LHCN-M2 (cell line): ENCODE data around the gene HOXD10. TPM values are rescaled to one million over a fixed set of nuclear protein-coding genes. Genes with fewer than 3 reads are reported as not detected.

Experiments used
- DNase-seq: peaks from one replicate; pipeline ENCODE4 v3.0.0-alpha.2; 2012; ENCODE audit warnings: low read depth
- total RNA-seq: library from RNA; depleted of rRNA; stranded (reverse); fragments of >200 nt; gene quantifications from 2 replicates; pipeline ENCODE4 v1.2.3, GENCODE V29; 2014

HOXD10 gene
- total RNA-seq, 1 experiment from 2014 or later: not detected

DNA sequence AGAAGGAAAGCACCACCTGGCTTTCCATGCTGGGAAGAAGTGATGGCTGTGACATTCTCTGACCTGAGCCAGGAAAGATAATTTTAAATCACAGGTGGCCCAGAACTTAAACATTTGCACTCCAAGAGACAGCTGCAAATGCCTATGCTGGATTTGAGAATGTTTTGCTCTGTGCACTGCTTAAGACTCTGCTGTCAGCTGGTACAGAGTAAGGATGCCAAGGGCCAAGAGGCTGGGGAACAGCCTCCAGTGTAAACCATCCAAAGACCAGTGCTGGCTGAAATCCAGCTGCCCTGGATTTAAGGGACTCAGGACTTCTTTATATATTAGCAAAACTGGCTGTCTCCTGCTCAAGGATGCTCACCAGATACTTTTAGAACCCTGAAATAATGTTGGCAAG lies 16.8 kb downstream of the HOXD10 start:
- DNase-seq: no peak

DNA sequence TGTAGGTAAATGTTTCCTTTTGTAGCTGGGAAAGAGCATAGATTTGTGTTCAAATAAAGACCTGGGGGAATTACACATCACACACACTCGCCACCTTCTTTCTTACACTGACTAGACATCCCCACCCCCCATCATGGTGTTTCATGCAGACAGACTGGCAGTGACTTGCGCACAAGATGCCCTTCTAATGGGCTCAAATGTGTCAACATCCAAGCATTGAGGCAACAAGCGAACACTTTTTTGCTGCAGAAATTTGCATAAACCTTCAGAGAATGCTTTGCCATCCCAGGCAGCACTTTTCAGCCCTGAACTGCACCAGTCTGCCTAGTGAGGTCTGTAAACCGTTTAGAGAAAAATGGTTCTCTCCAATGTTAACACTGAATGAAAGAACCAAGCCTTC lies 17.5 kb downstream of the HOXD10 start:
- no peak for DNase-seq

DNA sequence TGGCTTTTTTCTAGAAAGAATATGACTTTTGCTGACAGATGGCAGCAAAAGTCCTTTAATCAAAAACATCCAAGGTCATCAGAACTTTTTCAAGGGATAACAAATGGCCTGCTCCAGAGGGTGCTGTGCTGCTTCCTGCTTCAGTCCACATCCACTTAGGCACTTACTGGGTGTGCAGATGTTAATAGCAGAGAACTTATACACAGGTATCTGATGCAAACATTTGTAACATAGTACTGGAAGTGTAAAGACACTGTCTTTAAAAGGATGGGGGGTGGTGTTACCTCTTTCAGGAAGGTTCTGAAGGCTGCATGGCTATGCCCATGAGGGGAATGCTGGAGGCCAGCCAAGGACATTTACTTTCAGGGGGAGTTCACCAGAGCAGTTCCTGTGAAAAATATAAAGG lies 18.5 kb downstream of the HOXD10 start:
- peak; percentile 26 for DNase-seq

DNA sequence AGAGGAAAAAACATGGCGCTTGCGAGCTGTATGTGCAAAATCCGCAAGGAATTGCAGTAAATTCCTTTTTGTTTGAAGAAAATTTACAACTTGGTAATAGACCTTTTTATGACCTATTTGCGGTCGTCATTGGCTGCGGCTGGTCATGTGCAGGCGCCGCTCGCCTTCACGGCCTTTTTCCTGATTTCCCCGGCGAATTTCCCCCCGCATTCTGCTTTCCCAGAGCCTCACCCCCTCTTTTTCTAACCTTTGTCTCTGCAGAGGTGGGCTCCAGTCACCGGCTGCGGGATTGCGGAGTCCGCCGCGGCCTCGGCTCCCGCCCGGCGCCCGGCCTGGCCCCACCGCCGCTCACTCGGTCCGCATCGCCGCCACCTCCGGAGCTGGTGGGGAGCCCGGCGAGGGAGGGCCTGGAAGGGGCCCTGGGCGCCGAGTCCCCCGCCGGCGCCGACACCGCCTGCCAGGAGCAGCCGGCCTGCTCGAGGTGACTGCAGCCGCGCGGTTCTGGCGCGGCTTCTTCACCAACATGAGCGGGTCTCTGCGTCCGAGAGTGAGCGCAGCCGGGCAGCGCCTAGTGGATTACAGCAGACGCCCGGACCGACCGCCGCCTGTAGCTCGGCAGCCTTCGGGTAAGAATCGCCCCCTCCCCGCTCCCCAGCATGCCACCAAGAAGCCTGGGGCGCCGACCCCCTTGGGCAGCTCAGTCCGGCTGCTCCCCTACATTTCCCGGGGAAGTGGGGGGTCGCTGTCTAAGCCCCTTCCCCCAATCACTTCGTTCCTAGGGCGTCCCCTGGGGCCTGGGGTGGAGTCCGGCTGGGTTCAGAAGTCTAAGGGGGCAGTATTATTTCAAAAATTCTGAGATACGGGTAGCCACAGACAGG lies 20.0 kb downstream of the HOXD10 start:
- DNase-seq: no peak

DNA sequence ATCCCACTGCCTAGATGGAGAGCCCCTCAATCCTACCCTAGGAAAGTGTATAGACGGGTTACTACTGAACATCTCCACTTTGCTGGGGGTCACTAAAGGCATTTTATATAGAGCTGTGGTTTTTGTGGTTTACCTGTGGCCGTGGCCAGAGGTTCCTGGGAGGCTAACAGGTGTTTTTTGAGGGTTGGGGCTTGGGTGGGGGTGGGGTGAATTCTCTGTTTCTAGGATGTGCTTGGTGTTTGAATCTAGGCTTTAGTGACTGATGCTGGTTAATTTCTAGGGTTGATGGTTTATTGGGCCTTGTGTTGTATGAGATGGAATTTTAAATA lies 20.6 kb downstream of the HOXD10 start:
- no peak for DNase-seq

GRCh38 chr2:176137906-176138305 lies 21.3 kb downstream of the HOXD10 start:
- DNase-seq: no peak

- no peak for DNase-seq
Observed at GRCh38 chr2:176138526-176138922, 21.9 kb downstream of the HOXD10 start.

DNA sequence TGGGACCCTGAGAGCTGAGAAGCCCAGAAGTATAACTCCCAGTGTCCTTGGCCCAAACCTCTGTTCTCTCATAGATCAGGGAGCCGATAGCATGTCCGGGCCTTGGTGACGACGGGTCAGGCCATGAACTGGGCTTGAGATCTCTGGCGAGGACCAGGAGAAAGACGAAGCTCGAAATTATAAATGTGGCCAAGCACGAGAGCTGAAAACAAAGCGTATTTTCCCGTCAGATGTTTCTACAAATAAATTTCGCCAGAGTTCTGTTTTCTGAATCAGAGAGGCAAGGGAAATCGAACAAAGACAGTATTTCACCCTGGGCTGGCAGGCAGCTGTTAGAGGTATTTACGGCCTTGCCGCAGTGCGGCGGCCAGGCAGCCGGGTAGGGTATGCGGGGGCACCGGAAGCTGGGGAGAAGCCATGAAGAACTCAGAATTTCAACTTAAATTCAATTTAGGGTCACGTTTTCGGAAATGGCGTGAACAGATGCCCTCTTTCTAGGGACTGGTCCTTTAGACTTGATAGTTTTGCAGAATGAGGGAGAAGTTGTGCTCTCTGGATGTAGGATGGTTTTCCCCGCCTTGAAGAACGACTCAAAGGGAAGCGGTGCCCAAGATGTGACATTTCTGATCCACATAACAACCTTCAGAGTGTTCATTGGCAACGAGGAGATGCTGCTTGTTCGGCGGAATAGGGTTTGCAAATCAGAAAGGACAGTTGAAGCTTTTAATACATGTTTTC lies 22.5 kb downstream of the HOXD10 start:
- no peak for DNase-seq

GRCh38 chr2:176139661-176140512 lies 23.3 kb downstream of the HOXD10 start:
- DNase-seq: no peak

GRCh38 chr2:176140513-176141317 lies 24.1 kb downstream of the HOXD10 start:
- peak; percentile 53 for DNase-seq

DNA sequence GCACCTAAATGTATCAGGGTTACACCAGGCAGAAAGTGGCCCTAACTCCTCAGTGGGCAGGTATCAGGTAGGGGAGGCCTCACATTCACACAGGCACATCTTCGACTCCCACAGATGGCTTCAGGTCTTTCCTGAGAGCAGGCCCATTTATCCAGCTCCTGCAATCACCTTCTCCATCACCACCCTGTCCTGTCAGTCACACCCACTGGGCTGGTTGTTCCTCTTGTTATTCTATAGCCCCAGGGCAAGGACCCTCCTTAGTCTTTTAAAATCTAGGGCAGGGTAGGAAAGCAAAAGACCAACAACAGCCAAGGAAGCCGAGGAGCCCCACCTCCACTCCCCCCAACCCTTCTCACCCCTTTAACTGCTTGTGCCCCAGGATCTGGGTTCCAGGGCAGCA lies 25.7 kb downstream of the HOXD10 start:
- no peak for DNase-seq

GRCh38 chr2:176145085-176145969 lies 28.7 kb downstream of the HOXD10 start:
- no peak for DNase-seq

DNA sequence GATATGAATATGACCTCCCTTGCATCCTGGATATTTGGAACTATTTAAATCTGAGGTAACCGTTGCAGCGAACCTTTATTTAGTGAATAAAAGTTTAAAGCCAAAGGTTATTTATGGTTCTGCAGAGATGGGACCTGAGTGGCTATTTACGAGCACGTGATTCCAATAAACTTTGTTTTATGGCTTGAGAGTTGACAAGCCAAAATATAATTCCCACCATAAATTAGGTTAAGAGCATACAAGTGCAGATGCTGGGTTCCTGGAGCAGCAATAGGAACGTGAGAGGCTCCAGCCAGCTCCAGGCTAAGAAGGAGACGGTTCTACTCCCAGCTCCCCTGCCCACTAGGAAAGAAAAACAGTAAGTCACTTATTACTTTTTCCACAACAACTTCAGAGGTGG lies 29.5 kb downstream of the HOXD10 start:
- no peak for DNase-seq

- DNase-seq: no peak
Observed at GRCh38 chr2:176146645-176147044, 30.1 kb downstream of the HOXD10 start.

DNA sequence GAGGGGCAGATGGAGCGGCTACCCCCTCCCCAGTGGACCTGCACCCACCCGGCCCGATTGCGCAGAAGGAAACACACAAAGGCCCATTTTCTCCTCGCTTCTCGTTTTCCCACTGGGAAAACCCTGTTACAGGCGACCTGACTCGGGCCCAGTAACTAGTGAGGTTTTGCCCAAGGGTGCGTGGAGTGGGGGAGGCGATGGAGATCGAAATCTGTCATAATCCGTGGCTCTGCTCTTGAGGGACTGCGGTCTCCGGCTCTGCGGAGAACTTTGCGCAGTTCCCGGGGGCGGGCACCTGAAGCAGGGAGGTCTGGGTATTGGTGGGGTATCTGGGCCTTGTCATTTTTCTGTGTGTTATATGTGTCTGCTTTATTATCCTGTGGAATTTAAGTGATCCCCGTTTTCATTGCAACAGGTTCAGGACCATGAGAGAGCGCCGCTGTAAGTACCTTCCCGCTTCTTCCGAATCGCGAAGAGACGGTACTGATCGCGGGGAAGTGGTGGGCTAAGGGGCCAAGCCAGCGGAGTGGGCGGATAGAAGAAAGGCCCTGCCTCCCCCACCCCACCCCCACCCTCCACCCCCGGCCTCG lies 30.7 kb downstream of the HOXD10 start:
- no peak for DNase-seq

DNA sequence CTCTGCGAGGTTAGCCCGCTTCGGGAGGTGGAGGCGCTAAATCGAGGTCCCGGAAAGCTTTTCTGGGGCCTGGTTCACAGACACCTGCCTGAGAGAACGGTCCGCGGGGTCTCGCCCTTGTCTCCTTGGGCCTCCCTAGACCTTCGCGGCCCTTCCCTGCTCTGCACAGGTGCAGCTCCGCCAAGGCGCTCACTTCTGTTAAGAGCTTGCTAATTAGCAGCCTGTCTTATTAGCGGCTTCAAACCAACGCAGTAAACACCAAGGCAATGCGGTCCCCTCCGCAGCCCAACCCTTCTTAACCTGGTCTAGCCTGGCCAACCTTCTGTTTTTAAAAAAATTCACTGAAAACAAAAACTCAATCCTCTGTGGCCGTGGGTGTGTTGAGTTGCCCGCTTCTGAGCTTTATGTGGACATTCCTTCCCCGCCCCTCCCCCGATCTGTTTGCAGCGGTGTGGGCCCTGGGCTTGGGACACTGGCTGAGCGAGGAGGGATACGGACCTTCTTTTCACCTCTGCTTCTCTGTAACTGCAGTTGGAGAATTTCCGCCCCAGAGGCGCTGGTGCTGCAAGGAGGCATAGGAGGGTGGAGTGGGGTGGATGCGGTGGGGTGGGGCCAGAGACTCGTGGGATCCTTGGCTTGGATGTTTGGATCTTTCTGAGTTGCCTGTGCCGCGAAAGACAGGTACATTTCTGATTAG lies 31.4 kb downstream of the HOXD10 start:
- DNase-seq: no peak

GRCh38 chr2:176148751-176149421 lies 32.3 kb downstream of the HOXD10 start:
- no peak for DNase-seq

- DNase-seq: no peak
Observed at GRCh38 chr2:176149481-176149938, 32.9 kb downstream of the HOXD10 start.
